Epithelial cell of esophagus (primary cell): ENCODE results near the gene NUP93.

Experiments
- DNase-seq: peaks from one replicate; pipeline ENCODE4 v3.0.0; 2010; ENCODE audit warnings: low read depth
- H3K4me3 ChIP-seq: 2 replicates; pipeline ENCODE4 v1.5.1; 2011; ENCODE audit warnings: mild to moderate bottlenecking, low read length, control low read depth
- TF ChIP-seq, protein P1 (sequence below): IDR thresholded peaks from 2 replicates; pipeline ENCODE4 v1.5.1; 2011; ENCODE audit warnings: low read depth, mild to moderate bottlenecking, low read length, control low read depth, inconsistent platforms; ENCODE audit not compliant: insufficient read depth; ENCODE audit errors: missing control alignments

NUP93 gene

DNA sequence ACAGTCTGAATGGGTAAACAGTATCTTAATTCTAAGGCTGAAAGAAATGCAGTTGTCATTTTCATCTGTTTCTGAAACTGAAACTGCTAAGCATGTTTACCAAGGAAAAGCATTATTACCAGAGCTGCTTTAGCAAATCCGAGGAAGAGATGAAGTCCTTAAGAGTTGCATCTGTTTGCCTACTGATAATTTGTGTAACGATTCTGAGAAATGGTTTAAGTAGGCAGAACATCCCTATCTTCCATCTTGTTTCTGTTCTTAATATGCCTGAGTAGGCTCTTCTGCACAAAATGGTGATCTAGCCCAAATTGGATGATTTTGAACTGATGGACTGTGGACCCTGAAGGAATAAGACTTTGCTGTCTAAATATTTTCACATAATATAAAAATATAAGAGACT is 34.9 kb downstream of the NUP93 start:
- TF ChIP-seq, protein P1, sequence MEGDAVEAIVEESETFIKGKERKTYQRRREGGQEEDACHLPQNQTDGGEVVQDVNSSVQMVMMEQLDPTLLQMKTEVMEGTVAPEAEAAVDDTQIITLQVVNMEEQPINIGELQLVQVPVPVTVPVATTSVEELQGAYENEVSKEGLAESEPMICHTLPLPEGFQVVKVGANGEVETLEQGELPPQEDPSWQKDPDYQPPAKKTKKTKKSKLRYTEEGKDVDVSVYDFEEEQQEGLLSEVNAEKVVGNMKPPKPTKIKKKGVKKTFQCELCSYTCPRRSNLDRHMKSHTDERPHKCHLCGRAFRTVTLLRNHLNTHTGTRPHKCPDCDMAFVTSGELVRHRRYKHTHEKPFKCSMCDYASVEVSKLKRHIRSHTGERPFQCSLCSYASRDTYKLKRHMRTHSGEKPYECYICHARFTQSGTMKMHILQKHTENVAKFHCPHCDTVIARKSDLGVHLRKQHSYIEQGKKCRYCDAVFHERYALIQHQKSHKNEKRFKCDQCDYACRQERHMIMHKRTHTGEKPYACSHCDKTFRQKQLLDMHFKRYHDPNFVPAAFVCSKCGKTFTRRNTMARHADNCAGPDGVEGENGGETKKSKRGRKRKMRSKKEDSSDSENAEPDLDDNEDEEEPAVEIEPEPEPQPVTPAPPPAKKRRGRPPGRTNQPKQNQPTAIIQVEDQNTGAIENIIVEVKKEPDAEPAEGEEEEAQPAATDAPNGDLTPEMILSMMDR = no peak
- no peak overlapping the region for H3K4me3 ChIP-seq
- DNase-seq = no peak

DNA sequence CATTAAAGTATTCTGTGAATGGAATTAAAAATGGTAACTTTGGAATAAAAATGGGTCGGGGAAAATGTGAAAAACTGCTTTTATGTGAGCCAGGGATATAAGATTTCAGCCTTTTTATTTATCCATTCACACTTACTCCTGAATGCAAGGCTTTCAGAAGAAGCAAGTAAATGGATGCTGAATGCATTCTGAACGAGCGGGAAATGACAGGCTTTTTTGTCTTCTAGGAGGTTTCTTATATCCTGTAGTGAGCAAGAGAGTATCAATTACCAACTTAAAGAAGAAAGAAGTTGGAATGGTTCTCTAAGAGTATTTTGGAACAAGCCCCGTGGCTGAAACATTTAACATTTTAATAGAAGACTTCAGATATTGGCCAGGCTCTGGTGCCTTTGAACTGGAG is 36.0 kb downstream of the NUP93 start:
- TF ChIP-seq, protein P1 = no peak
- DNase-seq = no peak
- H3K4me3 ChIP-seq = no peak overlapping the region

DNA sequence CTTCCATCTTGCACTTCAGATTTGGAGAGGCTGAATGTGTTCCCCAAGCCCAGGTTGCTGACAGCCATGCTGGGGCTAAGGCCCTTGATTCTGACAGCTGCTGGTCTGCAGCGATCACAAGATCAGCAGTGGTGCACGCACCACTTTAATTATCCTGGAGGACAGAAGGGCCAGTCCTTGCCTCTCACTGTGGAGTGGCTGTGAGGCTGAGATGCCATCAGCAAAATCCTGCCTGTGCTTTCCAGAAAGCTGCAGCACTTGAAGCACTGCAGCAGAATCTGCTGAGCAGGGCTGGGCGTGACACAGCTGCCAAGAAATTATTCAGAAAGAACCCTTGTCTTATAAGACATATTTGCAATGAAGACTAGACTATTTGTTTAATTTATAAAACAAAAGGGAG is 37.1 kb downstream of the NUP93 start:
- no peak for DNase-seq
- no peak overlapping the region for H3K4me3 ChIP-seq
- TF ChIP-seq, protein P1 = no peak

DNA sequence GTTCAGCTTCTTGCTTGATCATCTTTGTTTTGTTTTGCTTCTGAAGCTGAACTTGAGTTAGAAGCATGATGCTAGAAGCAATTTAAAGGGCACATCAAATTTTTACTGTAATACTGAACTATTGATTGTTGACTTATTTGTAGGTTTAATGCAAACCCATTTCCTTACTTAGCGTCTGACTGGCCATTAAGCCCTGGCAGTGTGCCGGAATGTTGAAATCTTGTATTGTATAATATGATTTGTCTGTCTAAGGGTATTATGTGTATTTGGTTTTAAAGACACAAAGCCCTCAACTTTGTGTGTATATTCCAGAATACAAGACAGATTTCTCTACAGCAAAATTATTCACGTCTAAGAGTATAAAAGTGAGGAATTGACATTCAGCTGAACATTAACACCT is 39.7 kb downstream of the NUP93 start:
- no peak overlapping the region for H3K4me3 ChIP-seq
- peak; percentile 48 for DNase-seq
- TF ChIP-seq, protein P1 = no peak

DNA sequence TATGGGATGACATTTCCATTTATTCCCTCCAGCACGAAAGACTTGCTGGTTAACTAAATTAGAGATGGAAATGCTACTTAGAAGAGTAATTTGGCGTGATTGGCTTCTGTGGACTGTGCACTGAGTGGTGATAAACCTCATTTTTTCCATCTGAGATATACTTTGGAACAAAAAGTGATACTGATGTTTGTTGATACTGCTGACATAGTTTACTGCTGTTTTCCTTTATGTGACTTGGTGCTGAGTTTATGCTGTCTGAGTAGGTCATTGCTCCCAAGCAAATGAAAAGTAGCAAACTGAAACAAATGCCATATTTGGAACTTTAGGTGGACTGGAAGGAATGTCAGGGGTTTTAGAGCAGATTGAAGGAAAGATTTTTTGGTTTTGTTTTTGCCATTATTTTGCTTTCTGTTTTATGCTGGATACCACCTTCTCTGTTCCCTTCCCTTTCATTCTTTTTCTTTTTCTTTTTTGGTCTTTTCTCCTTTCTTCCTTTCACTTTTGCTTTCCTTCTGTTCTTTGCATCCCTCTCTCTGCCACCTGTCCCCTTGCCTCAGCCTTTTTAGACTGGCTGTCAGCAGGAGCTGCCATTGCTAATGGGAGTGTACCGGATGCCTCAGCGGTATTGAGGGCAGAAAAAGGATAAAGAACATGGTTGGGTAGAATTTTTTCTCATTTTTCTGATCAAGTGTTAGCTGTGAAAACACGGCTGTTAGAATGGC is 41.8 kb downstream of the NUP93 start:
- no peak for DNase-seq
- no peak overlapping the region for H3K4me3 ChIP-seq
- TF ChIP-seq, protein P1 = no peak

DNA sequence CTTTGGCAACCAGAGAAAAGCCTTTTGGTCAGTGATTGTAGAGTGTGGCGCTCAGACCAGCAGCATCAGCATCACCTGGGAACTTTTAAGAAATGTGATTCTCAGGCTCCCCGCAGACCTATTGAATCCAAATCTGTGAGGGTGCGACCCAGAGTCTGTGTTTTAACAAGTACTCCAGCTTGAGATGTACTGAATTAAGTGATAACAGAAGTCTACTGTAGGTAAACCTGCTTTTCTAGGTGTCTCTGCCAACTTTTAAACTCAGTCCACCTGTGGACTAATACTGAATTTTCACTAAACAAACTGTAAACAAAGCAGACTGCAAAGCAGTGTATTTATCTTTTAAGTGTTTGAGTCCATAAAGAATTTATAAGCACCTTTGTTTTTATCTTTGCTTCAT is 43.6 kb downstream of the NUP93 start:
- no peak overlapping the region for H3K4me3 ChIP-seq
- TF ChIP-seq, protein P1 = no peak
- peak; percentile 62 for DNase-seq
